Lower leg skin (tissue), 4 donors: ENCODE results near the gene TTC23. TPM values are rescaled to one million over a fixed set of nuclear protein-coding genes. Genes with fewer than 3 reads are reported as not detected.

Experiments used
- DNase-seq, 2 donors: peaks; one replicate each; pipeline ENCODE4 v3.0.0-alpha.2; 2019; ENCODE audit warnings: low spot score in 2 of 2
- H3K4me3 ChIP-seq: fragments of 200-600 bp; sonication (generic); 2 replicates; pipeline ENCODE4 v1.5.1; 2017; ENCODE audit warnings: mild to moderate bottlenecking, low read depth; ENCODE audit not compliant: poor library complexity, severe bottlenecking
- POLR2A ChIP-seq, 2 donors: fragments of 450-650 bp; IDR thresholded peaks; one replicate each; pipeline ENCODE4 v1.6.1; 2016 to 2017; ENCODE audit warnings: antibody characterized with exemption in 2 of 2, mild to moderate bottlenecking in 1 of 2, moderate library complexity in 1 of 2
- WGBS, 2 donors: methylation state at CpG; one replicate each; pipeline ENCODE4 v1.1.5; 2018; 5-methylcytosine and 5-hydroxymethylcytosine counted together
- intact Hi-C: fragments of 100-400 bp; cut with DNase I; formaldehyde crosslinking; loops from one replicate; pipeline ENCODE4 v1.15.0; 2023; ENCODE audit warnings: low total_unique reads
- total RNA-seq, 4 donors: library from RNA; depleted of rRNA; stranded (reverse); fragments of >200 nt; gene quantifications; one replicate each; pipeline ENCODE4 v1.1.0, GENCODE V29; 2016
- TF ChIP-seq, protein P1 (sequence below), 3 donors: fragments of 450-650 bp; IDR thresholded peaks; one replicate each; pipeline ENCODE4 v1.5.1; 2016; ENCODE audit warnings: antibody characterized with exemption in 3 of 3, mild to moderate bottlenecking in 3 of 3, moderate library complexity in 2 of 3

TTC23 gene
- total RNA-seq, 4 donors from 2014 or later = 16.3 to 23.7 (median 20.0) TPM

DNA sequence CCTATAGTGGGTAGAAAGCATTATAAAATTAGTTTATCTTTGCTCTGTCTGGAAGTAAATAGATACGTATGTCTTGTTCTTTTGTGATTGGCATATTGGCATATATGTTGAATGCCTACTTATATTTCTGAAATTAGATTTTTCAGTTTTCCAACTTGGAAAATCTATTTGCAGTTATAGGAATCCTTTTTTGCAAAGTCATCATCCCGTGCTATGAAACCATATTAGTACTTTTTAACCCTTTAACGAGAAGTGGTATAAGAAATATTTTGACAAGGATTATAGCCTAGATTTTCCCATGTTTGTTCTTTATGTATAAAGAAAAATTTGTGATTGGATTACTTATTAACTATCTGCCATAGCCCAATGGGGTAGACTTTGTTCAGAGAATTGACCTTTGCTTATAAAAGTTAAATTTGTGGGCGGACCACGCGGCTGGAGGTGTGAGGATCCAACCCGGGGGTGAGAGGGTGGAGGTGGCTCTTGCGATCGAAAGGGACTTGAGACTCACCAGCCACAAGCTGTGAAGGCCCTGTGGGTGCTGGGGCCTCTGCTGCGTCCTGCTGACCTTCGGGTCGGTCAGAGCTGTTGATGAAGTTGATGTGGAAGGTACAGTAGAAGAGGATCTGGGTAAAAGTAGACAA is 7.8 kb upstream of the TTC23 start:
- 91 to 96% methylated on average over 12 of the region's 12 CpGs for WGBS, 2 donors
- intact Hi-C loops = loop anchor here (5.0 kb wide), 1 partner anchor 1320 kb away; no protein-coding TSS in a partner anchor
- no peak overlapping the region for H3K4me3 ChIP-seq
- no peak for DNase-seq
- no peak for TF ChIP-seq POLR2A (IDR thresholded peaks at IDR 0.05)
- TF ChIP-seq, protein P1, sequence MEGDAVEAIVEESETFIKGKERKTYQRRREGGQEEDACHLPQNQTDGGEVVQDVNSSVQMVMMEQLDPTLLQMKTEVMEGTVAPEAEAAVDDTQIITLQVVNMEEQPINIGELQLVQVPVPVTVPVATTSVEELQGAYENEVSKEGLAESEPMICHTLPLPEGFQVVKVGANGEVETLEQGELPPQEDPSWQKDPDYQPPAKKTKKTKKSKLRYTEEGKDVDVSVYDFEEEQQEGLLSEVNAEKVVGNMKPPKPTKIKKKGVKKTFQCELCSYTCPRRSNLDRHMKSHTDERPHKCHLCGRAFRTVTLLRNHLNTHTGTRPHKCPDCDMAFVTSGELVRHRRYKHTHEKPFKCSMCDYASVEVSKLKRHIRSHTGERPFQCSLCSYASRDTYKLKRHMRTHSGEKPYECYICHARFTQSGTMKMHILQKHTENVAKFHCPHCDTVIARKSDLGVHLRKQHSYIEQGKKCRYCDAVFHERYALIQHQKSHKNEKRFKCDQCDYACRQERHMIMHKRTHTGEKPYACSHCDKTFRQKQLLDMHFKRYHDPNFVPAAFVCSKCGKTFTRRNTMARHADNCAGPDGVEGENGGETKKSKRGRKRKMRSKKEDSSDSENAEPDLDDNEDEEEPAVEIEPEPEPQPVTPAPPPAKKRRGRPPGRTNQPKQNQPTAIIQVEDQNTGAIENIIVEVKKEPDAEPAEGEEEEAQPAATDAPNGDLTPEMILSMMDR (IDR thresholded peaks at IDR 0.05) = no peak

DNA sequence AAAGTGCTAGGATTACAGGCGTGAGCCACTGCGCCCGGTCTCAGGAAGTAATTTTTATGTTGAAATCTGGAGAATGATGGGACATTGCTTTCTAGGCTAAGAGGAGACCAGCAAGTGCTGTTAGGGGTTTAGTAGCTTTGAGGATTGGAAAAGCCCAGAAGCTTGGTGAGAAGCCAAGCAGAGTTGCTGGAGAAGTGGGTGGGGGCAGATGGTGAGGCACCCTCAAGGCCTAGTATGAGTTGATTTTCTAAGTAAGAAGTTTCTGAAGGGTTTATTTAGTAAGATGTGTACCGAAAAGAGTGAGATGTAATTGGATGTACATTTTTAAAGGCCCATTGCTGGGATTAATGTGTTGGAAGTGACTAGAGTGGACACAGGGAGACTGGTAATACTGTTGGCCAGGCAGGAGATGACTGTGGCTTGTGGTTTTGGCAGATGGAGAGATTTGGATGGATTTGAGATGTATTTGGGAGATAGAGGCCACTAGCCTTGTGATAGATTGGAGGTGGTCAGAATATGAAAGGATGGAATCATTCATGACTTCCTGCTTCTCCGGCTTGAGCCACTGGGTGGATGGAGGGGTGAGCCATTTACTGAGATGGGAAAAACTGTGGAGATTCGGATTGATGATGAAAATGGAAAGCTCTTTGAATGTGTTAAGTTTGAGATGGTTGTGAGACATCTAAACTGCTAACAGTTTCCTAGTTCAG is 4.2 kb upstream of the TTC23 start:
- no peak for TF ChIP-seq POLR2A (IDR thresholded peaks at IDR 0.05)
- TF ChIP-seq, protein P1 (IDR thresholded peaks at IDR 0.05) = no peak
- intact Hi-C loops = no loop called here
- no peak for DNase-seq
- WGBS, 2 donors = 88 to 91% methylated on average over 6 of the region's 6 CpGs
- no peak overlapping the region for H3K4me3 ChIP-seq

DNA sequence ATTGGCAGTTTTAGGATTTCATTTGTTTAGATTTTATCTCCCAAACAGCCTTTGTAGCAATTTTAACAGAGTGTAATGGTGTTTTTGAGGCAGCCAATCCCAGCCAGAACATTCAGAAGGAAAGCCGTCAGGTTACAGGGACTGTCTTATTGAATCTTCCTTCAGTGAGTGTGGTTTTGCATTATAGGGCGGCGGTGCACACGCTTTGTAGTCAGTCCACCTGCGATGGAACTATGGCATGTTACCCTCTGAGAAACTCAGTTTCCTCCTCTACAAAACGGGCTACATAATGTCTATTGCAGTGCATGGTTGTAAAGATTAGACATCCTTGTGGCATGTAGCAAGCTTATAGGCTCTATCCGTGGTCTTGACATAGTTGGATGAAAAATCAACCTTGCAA is 2.9 kb upstream of the TTC23 start:
- TF ChIP-seq, protein P1 (IDR thresholded peaks at IDR 0.05) = no peak
- TF ChIP-seq POLR2A (IDR thresholded peaks at IDR 0.05) = no peak

GRCh38 chr15:99250857-99251841 is 1.8 kb upstream of the TTC23 start, which contains the start of gene LRRC28:
LRRC28 (plus strand) TSS chr15:99251481; CDS start chr15:99255958, 4,477 bp downstream.
- 1 to 2% methylated on average over 66 to 84 of the region's 90 CpGs for WGBS, 2 donors
- intact Hi-C loops = no loop called here
- TF ChIP-seq, protein P1 (IDR thresholded peaks at IDR 0.05) = no peak
- peak in 1 of 2 donors; percentile 69 for TF ChIP-seq POLR2A (IDR thresholded peaks at IDR 0.05)

More for the DNA sequence above, 2.9 kb upstream of the TTC23 start:
- H3K4me3 ChIP-seq = no peak overlapping the region
- no peak for DNase-seq
- intact Hi-C loops = no loop called here
- WGBS, 2 donors = 62 to 64% methylated on average over 7 of the region's 7 CpGs

GRCh38 chr15:99250494-99250856 is 1.1 kb upstream of the TTC23 start:
- peak overlapping the region; percentile 38 for H3K4me3 ChIP-seq
- 10 to 15% methylated on average over 7 of the region's 7 CpGs for WGBS, 2 donors
- TF ChIP-seq POLR2A (IDR thresholded peaks at IDR 0.05) = no peak
- intact Hi-C loops = no loop called here
- DNase-seq = no peak

More at GRCh38 chr15:99250857-99251841, 1.8 kb upstream of the TTC23 start, which contains the start of gene LRRC28:
- peak; percentile 98 to 99 for DNase-seq
- peak within 1 kb of the TSS; percentile 73 for H3K4me3 ChIP-seq
